Transverse colon (tissue), 3 donors: Measurements from ENCODE around the gene PTPN20.

ENCODE experiments used
- CTCF ChIP-seq, 5 experiments: fragments of 200-600 bp in 3 of 5; fragments of 450-650 bp in 2 of 5; sonication (generic) in 3 of 5; IDR thresholded peaks; 1 replicate in 2 of 5; 2 replicates in 3 of 5; pipeline ENCODE4 v1.5.1; 2016 to 2017; ENCODE audit warnings: antibody characterized with exemption in 5 of 5, inconsistent platforms in 3 of 5, mild to moderate bottlenecking in 2 of 5, moderate library complexity in 1 of 5
- EP300 ChIP-seq: sonication (generic); formaldehyde crosslinking; IDR thresholded peaks from one replicate; pipeline ENCODE4 v1.6.1; 2017; ENCODE audit warnings: antibody characterized with exemption, low read depth

GRCh38 chr10:47051741-47052238, 140.6 kb downstream of the PTPN20 start:
- TF ChIP-seq CTCF (IDR thresholded peaks at IDR 0.05) (no peak), EP300 (no peak)
